AML-193 (cell line): ENCODE results near the gene SESTD1.
A peak's percentile ranks its signal among the peaks of the same experiment; 100 is the strongest.
"Not testable (repeated sequence)": the region's sequence is repeated elsewhere in the genome, so short reads cannot be mapped to it uniquely, and the experiment has no call there.

Experiments
- DNase-seq, 2 experiments: peaks; one replicate each; lab custom pipeline; 2025; lab: John Stamatoyannopoulos, UW

The SESTD1 gene

GRCh38 chr2:179239195-179239594 lies 25.4 kb downstream of the SESTD1 start:
- DNase-seq = no peak

DNA sequence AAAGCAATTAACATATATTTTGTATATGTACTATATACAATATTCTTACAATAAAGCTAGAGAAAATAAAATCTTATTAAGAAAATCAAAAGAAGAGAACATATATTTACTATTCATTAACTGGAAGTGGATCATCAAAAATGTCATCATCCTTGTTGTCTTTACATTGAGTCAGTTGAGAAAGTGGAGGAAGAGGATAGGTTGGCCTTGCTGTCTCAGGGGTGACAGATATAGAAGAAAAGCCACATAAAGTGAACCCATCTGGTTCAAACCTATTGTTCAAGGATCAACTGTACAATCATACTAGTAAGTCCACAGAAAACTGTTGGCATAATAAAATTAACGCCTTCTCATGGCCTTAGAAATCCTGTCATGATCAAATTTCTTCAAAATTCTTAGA lies 26.6 kb downstream of the SESTD1 start:
- no peak for DNase-seq

DNA sequence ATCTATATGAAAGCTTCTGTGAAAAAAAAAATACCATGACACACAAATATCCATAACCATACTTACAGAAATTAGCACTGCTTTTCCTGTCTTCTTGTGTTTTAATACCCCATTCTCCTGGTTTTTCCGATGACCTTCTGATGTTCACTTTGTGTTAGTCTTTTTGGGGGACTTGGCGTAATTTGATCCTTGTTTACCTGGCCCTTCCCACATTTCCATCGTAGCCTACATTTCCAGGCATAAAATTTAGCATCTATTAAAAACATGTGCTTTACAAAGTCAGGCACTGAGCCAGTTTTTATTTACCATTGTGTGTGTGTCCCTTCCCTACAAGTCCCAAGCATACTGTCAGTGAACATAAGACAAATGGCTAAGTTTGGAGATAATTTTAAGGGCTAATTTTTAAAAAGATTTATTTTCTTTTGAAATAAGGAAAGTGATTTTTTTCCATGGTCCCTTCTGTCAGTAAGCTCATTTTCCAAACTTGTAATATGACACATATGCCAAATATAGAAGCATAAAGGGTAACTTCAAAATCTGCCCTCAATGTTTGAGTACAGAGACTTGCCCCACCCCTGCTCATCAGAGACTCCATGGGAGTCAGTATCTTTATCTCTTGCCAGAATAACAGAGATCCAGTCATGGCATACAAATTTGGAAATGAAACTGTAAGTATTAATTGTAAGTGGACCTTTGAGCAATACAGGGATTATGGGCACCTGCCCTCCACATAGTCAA lies 27.3 kb downstream of the SESTD1 start:
- no peak for DNase-seq

DNA sequence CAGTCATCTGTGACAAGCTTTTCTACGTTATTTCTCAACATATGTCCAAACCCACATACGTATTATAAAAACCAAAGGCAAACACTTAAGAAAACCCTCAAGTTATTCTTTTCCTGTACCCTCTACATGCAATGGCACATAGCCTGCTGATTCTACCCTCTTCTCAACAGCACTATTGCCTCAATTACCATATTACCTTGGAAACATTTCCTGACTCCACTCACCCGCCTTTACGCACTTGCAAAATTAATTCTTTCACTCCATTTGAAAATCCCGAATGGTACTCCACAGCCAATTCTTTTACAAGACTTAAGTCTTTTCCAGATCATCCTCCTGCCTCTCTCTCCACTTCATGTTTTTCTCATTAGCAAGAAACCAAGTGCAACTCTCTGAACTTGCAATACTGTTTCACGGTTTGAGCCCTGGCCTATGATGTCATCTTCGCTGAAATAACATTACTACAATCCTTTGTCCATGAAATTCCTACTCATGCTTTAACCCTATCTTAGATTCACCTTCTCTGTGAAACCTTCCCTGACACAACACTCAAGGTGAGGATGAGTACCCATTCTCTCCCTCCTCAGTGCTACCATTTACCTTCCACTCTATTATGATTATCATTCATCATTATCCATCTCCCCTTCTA lies 29.0 kb downstream of the SESTD1 start:
- DNase-seq = no peak

GRCh38 chr2:179234658-179235240 lies 29.9 kb downstream of the SESTD1 start:
- peak; percentile 29 to 52 for DNase-seq

GRCh38 chr2:179233626-179234430 lies 30.8 kb downstream of the SESTD1 start:
- DNase-seq = no peak

GRCh38 chr2:179233083-179233490 lies 31.5 kb downstream of the SESTD1 start:
- no peak for DNase-seq

DNA sequence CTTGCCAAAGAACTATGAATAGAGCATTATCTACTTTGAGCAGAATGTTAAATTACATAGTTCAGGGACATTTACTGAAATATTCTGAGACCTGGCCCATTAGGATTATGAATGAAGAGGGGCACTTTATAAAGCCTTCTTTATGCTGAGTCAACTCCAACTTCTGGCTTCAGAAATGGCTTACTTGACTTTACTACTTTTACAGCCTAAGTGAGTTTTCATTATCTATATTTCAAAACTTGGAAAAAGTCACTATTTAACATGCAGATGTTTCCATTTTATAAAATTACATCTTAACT lies 37.7 kb downstream of the SESTD1 start:
- no peak for DNase-seq

DNA sequence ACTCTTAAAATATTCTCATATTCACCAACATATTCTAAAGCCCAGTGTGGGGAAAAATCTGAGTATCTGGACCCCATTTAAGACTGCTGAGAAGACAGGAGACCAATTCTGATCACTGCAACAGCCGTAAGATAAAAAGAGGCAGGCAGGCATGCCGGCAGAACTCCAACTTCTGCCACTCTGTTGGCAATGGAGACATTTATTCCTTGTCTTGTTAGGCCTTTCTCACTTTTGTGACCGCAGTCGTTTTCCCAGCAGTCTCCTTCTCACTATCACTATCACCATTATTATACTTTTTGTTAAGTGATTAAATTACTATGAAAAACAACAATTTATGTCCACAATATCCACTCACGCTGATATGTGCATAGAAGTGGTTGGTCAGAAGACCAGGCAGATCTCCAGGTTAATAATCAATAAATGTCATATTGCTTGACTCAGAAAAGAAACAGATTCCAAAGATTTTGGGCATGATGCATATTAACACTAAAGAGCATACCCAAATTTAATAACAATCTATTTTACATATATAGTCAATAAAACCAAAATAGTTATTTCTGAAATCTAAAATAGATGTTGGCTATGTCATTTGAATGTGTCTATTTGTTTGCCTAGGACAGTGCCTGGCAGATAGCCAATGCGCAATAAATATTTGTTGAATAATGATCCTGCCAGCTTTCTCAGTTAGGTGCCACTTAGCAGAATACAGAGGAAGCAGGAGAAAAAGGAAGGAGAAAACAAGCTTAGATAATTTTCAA lies 38.2 kb downstream of the SESTD1 start:
- no peak for DNase-seq

DNA sequence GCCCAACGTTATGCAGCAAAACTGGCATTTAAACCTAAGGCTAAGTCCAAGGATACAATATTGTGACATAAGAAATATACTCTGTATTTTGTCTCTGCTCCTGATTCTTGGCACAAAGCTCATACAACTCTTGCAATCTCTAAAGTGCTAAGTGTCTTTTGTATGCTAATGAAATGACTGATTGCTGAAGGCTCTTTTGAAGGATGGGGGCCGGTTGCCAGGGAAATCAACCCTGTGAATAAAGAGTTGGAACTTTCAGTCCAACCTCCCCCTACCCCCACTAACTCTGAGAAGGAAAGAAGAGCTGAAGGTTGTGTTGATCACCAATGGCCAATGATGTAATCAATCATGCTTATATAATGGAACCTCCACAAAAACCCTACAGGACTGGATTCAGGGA lies 40.3 kb downstream of the SESTD1 start:
- no peak for DNase-seq

- no peak for DNase-seq
Measured at GRCh38 chr2:179222076-179222475, 42.6 kb downstream of the SESTD1 start.

- peak; percentile 48 to 50 for DNase-seq
Measured at GRCh38 chr2:179218848-179219594, 45.6 kb downstream of the SESTD1 start.

GRCh38 chr2:179214671-179215070 lies 50.0 kb downstream of the SESTD1 start:
- DNase-seq = not testable (repeated sequence)

DNA sequence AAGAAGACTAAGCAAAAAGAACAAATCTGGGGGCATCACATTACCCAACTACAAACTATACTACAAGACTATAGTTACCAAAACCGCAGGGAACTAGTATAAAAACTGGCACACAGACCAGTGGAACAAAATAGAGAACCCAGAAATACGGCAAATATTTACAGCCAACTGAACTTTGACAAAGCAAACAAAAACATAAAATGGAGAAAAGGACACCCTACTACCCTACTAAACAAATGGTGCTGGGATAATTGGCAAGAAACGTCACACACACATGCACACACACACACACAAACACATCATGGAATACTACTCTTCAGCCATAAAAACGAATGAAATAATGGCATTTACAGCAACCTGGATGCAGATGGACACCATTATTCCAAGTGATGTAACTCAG lies 53.3 kb downstream of the SESTD1 start:
- no peak for DNase-seq

- not testable (repeated sequence) for DNase-seq
Measured at GRCh38 chr2:179208277-179208676, 56.4 kb downstream of the SESTD1 start.

GRCh38 chr2:179207047-179207446 lies 57.6 kb downstream of the SESTD1 start:
- no peak for DNase-seq

DNA sequence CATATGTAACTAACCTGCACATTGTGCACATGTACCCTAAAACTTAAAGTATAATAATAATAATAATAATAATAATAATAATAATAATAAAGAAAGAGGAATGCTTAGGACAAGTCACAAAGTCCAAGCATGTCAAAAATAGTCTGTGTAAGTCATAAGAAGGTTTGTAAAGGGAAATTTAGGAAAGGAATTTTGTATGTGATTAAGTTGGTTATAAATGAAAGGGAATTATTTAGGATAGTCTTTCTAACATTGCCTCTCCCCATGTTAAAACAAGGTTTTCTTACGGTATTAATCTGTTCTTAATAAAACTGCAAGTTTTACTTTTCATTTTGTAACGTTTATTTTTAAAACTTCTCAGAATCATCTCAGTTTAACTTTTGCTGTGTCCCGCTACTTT lies 62.8 kb downstream of the SESTD1 start:
- DNase-seq = no peak

DNA sequence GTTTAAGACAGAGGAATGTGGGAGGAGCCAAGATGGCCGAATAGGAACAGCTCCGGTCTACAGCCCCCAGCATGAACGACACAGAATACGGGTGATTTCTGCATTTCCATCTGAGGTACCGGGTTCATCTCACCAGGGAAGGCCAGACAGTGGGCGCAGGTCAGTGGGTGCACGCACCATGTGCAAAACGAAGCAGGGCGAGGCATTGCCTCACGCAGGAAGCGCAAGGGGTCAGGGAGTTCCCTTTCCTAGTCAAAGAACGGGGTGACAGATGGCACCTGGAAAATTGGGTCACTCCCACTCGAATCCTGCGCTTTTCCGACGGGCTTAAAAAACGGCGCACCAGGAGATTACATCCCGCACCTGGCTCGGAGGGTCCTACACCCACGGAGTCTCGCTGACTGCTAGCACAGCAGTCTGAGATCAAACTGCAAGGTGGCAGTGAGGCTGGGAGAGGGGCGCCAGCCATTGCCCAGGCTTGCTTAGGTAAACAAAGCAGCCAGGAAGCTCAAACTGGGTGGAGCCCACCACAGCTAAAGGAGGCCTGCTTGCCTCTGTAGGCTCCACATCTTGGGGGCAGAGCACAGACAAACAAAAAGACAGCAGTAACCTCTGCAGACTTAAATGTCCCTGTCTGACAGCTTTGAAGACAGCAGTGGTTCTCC lies 68.6 kb downstream of the SESTD1 start:
- DNase-seq = not testable (repeated sequence)

- no peak for DNase-seq
Measured at GRCh38 chr2:179195141-179195540, 69.5 kb downstream of the SESTD1 start.

- no peak for DNase-seq
Measured at GRCh38 chr2:179193759-179194394, 70.8 kb downstream of the SESTD1 start.
